NCI-H187 treated with DMSO at 0.1 percent for 48 hours (cell line): ENCODE measurements around the gene TNIP2.
"Not testable (repeated sequence)": the region's sequence is repeated elsewhere in the genome, so short reads cannot be mapped to it uniquely, and the experiment has no call there.

Experiments used
- DNase-seq: peaks from one replicate; lab custom pipeline; 2025; lab: John Stamatoyannopoulos, UW

Gene TNIP2

DNA sequence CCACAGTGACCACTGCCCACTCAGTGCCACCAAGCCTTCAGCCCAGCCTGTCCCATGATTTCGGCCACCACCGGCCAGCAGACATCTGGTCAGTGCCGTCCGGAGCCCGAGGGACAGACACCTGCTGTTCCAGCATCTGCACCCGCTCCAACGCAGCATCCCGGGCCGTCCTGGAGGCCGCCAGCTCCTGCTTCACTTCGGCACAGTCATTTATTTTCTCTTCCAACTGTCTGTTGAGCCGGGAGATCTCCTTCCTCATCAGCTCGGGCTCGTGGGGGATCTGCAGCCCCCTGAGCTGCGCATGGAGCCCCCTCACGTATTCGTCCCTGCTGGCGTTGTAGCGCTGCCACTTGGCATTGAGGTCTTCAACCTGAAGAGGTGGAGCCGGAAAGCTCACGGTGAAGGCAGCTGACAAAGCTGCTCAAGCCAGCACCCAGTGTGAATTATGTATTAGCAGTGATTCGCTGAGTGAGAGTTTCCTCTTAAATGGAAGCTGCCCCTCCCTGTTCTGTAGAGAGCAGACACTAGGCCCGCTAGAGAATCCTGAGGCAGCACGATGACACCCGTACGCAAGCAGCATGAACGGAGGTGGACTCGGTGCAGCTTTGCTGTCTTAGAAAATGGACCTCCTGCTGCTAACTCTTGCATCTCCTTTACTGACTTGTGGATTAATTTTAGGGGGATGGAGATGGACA, 11.4 kb downstream of the TNIP2 start:
- no peak for DNase-seq

DNA sequence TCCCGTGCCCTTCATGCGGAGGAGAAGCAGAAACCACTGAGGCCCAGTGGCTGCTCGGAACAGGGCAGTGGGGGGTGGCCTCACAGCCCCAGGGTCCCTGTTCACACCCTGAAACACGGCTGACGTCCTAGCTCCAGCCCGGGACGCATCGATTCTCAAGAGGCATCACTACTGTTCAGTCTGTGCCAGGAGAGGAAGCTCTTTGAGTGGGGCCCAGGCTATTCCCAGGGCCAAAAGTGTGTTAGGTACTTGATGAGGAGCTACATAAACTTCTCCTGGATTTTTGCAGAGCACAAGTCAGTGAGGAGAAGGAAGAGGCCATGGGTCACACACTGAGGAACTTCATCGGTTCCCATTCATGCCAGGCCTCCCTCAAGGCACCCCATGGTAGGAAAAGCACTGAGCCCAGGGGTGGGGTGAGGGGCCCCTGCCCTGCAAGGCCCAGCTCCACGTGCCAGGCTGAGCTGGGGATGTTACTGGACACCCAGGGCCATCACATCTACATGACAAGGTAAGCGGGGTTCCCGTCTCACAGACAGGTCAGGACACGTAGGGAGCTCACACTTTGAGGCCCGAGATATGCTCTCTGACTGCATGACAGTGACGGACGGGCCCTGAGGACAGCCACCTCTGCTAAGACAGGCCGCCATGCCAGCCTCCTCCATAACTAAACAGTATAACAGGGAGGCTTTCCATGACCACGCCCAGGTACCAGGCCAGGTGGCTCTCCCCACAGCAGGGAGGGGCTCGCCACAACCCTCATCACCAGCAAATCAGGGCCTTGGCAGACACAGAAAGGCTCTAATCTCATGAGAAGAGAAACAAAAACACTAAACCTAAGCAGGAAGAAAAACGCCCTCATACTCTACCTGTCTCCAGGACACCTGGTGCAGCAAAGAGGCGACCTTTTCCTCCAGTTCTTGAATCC, 12.4 kb downstream of the TNIP2 start:
- peak; percentile 71 for DNase-seq

DNA sequence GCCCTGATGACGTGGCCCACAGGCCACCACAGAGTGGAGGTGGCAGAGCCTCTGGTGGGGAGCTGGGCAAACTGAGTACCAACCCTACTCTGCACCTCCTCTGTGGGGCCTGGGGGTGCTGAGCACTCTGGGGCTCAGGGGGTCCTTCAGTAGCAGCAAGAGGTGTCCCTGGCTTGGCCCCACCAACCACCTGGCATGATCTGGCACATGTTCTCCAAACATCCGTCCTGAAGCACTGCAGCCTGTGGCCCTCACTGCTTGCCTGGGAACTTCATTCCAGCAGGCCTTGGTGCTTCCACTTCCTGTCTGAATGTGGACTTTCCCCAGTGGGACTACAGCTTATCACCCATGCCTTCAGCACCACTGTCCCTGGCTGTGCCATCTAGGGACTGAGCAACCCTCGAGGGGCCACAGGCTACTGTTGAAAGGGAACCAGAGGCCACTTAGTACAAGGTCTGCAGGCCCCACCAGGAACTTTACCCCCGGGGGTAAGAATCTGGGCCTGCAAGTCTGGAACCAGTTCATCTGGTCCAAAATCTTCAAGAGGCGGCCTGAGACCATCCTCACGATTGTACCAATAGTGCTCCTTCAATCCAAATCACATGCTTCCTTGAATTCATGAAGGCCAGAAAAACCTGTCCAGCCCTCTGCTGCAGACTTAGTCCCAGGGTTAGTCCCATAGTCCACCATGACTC, 13.2 kb downstream of the TNIP2 start:
- DNase-seq: no peak

DNA sequence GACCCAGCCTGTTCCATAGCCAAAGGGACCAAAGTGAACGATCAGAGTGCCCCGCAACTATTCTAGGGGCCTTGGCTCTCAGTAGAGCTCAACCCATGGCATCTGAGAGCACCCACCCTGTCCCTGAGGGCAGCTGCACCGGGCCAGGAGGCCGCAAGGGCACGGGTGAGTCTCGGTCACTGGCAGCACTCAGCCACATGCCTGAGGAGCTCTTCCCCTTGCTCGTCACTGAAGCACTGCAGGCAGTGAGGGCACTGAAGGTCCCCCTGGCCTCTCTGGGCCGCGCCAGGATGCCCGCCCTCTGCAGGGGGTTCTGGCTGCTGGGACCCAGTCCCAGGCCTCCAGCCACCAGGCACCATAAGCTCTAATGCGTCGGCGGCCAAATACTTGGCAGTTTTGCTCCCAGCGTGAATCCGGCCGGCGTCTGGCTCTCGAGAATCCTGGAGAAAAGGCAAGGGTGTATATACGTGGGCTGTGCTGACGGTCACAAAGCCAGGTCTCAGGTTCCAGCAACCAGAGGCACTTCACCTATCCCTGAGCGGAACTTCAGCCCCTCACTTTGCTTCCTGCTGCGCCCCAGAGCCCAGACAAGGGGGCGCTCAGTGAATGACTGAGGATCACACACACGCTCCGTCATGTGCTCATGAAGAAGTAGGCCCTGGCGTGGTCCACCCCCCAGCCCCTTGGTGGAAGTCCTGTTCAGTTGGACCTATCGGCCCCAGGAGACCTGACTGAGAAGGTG, 13.9 kb downstream of the TNIP2 start:
- DNase-seq: no peak

DNA sequence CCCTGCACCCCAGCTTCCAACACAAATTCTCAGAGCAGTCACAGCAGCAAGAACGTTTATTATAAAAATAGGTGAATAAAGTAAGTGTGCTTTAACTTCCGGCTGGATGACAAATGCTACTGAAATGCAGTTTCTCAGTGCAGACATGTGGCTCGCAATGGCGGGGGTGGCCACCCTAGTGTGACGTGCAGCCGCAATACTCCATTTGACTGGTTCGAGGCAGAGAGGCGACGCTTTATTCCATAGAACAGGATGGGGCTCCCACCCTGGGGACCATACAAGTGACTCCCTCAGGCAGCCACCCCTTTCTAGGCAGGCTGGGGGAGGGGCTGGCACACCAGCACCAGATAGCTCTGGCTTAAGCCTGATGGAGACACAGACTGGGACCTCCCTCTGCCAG, 14.5 kb downstream of the TNIP2 start:
- DNase-seq: no peak

DNA sequence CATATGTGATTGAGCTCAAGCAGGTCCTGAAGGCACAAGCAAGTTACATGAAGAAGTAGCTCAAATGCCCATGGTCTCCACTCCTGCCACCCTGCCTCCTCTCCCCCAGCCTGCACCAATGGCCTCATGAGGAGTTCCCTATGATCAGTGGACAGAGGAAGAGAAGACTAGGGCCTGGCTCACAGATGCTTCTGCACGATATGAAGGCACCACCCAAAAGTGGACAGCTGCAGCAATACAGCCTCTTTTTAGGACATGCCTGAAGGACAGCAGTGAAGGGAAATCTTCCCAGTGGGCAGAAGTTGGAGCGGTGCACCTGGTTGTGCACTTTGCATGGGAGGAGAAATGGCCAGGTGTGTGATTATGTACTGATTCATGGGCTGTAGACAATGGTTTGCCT, 17.8 kb downstream of the TNIP2 start:
- DNase-seq: not testable (repeated sequence)

DNA sequence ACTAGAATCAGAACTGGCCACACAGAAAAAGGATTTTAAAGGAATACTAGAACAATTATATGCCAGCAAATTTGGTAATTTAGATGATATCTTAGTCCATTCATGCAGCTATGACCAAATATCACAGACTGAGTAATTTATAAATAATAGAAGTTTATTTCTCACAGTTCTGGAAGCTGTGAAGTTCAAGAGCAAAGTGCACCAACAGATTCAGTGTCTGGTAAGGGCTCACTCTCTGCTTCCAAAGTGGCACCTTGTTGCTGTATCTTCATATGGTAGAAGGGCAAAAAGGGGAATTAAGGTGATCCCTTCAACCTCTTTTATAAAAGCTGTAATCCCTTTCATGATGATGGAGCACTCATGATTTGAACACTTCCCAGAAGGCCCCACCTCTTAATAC, 20.3 kb downstream of the TNIP2 start:
- DNase-seq: no peak

DNA sequence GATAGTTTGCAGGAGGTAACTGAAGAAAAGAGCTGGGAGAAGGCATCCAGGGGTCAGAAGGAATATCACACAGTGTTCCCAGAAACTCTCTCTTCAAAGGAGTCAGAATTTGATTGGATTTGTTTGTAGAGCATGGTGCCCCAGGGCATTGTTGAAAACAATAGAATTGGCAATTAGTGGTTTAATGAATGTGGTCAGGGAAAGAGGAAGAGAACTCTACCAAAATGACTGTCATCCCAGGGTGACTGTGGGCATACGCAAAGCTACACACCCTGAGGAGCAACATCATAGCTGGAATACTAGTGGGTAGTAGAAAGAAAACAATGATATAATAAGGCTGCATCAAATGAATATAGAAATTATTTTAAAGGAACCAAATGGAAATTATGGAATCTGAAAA, 21.5 kb downstream of the TNIP2 start:
- DNase-seq: no peak

DNA sequence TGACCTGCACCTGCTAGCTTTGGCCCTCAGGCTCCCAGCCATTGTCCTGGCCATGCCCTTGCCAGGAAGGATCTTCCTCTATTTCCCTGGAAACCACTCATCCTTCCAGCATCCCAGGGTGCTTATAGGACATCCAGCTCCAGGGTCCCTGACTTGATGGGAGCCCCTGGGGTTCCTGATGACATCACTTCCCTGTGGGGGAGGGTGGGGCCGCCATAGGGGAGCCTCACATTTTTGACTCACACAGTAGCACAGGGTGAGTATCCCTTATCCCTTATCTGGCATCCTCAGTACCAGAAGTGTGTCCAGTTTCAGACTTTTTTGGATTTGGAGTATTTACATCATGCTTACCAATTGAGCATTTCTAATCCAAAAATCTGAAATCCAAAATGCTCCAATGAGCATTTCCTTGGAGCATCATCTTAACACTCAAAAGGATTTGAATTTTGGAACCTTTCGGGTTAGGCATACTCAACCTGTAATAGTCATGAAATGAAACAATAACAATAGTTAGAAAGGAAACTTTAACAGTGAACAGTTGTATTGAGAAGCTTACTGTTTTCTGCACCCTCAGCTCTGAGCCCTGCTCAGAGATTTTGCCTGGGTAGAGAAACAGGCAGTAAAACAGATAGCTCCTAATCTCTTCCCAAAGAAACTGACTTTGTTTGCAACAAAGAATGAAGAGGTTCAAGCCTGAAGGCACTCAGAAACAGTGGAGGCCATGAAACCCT, 22.1 kb downstream of the TNIP2 start:
- DNase-seq: no peak

DNA sequence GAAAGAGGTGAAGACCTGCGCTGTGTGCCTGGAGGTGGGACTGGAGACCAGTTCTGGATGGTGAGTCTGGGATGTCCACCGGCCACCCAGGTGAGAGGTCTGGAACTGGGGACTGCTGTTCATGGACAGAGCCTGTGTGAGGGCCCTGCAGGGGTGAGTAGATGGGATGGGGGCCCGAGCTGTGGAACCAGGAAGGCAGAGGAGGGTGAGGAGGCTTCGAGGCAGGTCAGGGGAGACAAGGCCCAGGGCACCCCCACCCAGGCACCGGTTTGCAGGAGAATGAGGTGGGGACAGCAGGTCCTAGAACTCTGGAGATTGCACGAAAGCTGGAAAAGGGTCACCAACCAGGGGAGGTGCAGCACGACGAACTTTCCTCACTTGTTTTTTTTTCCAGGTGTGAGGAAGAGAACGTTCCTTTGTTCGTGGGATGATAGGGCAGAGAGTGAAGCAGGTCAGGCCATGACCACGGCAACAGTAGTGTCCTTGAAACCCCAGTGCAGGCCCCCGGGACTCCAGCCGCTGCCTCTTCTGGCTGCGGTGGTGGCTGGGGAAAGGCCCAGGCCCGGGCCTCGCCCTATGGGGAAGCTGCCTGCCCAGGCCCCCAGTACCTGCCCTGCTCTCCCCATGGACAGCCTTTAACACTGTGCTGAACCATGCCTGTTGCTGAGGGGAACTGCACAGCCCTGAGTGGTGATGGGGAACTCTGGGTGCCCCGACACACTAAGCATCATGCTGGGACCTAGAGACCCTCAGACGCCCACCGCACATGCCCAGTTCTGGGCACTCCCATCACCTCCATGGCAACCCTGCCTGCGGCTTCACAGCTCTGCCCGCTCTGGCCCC, 22.9 kb downstream of the TNIP2 start:
- DNase-seq: no peak

DNA sequence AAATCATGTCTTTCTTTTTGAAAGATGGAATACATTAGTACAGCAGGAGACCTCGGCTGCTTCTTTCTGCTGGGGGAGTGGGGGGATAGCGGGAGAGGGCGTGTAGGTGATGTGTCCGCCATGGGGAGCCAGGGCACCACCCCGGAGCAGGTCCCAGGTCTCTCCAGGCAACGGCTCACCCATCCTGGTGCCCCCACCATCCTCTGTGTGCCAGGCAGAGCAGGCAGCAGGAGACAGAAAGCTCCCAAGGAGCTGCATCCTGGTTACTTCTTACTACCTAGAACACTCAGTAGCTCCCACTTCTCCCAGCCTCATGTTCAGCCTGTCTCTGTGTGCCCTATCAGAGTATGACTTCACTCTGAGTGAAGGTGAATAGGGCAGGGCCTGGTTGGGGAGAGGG, 23.6 kb downstream of the TNIP2 start:
- DNase-seq: no peak

DNA sequence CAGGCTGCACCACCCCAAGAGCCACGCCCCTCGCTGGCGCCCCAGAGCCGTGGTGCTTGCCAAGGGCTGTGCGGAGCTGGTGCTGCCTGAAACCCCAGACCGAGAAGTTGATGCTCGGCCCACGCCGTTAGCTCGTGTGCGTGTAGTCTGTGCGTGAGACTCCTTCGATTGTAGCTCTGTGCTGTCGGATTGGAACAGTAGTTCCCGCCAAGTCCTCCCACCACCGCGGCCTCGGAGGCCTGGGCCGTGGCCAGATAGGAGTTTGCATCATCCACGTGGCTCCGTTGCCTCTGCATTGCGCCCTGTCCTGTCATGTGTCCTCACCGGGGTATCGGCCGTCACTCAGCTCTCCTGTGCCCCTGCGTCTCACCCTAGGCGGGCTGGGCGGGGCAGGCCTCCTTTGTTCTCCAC, 24.2 kb downstream of the TNIP2 start:
- no peak for DNase-seq

DNA sequence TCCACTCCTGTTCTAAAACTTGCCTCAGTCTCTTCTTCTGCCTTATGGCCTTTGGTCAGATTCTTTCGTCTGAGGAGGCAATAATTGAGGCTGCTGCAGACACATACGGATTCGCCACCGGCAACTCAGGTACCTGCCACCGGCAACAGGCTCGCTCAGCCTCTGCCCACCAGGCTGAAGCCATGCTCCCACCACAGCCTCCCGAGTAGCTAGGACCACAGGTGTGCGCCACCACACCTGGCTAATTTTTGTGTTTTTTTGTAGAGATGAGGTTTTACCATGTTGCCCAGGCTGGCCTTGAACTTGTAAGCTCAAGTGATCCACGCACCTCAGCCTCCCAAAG, 26.6 kb downstream of the TNIP2 start:
- no peak for DNase-seq

DNA sequence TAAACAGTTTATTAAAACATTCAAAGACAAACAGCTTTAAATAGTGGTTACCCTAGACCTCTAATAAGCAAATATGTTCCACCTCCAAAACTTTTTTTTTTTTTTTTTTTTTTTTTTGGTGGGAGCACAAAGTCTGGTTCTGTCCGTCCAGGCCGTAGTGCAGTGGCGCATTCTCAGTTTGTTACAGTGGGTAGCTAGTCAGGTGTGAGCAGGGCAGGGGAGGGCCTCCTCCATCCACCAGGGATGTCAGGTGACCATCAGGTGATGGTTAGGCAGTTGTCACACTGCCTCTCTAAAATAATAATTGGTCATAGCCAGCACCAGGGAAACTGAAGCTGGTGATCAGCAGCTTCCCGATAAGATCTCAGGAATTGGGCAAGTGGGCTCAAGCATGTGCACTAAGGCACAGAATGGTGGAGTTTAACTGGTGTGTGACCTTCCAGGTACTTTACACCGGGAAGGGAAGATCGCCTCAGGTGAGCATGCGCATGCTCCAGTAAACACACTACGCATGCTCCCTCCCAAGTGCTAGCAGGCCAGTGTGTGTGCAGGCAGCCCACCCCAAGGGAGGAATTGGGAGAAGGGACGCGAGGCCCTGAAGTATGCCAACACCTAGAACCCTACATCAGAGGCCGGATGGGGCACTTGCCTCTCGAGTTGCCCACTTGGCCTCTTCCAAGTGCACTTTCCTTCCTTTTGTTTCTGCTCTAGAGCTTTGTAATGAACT, 27.2 kb downstream of the TNIP2 start:
- no peak for DNase-seq

DNA sequence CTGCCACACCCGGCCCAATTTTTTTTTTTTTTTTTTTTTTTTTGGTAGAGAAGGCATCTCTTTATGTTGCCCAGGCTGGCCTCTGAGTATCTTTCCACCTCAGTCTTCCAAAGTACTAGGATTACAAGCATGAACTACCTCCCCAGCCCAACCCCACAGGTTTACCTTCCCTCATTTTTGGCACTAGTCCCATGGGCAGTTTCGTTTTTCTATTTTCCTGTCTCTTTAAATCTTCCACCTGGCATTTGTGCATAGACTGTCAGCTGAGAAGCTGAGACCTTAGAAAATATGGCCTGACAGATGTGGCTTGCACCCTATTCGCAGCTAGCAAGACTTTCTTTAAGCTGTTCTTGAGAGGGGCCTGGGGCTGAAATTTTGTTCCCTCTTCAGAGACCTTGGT, 27.9 kb downstream of the TNIP2 start:
- no peak for DNase-seq

DNA sequence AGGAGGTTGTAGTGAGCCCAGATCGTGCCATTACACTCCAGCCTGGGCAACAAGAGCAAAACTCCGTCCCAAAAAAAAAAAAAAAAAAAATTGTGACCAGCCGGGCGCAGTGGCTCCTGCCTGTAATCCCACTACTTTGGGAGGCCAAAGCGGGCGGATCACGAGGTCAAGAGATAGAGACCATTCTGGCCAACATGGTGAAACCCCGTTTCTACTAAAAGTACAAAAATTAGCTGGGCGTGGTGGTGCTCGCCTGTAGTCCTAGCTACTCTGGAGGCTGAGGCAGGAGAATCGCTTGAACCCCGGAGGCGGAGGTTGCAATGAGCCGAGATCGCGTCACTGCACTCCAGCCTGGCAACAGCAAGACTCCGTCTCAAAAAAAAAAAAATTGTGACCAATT, 29.3 kb downstream of the TNIP2 start:
- not testable (repeated sequence) for DNase-seq

DNA sequence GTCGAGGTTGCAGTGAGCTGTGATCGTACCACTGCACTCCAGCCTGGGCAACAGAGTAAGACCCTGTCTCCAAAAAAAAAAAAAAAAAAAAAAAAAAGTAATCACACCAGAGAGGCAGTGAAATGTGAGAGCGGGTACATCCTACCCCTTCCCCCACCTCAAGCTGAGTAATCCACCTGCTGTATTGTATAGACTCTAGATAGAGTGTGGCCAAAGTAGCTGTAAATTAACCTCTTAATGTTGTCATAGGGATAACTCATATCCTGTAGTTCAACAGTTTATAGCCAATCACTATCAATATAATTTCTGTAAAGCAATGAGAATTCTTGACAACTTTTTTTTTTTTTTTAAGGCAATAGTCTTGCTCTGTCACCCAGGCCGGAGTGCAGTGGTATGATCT, 30.8 kb downstream of the TNIP2 start:
- no peak for DNase-seq

DNA sequence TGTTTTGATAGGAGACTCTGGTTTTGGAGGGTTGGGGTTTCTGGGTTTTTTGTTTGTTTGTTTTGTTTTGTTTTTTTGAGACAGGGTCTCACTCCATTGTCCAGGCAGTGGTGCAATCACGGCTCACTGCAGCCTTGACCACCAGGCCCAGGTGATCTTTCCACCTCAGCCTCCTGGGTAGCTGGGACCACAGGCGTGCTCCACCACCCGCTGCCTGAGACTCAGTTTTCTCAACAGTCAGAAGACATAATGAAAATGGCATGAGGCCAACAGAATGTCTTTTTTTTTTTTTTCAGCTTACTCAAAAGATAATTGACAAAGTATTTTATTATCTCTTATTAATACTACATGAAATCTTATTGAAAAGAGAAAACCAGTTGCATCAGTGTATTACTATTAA, 32.4 kb downstream of the TNIP2 start:
- DNase-seq: no peak

DNA sequence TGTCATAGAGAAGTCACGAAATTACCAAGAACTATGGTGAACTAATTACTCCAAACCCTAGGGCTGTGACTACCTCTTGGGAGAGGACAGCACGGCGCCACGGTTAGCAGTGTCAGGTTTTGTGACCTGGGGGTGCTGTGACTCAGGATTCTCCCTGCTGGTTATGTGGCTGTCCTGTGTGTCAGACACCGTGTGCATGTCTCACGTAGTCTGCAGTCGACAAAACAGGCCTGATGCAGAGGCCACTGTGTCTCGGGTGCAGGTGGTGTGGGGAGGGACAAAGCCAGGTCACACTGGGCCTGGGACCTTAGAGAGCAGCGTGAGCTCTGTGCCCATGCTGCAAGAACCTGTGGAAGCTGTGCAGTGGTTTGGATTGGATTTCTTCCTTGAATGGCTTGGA, 34.1 kb downstream of the TNIP2 start:
- DNase-seq: no peak

DNA sequence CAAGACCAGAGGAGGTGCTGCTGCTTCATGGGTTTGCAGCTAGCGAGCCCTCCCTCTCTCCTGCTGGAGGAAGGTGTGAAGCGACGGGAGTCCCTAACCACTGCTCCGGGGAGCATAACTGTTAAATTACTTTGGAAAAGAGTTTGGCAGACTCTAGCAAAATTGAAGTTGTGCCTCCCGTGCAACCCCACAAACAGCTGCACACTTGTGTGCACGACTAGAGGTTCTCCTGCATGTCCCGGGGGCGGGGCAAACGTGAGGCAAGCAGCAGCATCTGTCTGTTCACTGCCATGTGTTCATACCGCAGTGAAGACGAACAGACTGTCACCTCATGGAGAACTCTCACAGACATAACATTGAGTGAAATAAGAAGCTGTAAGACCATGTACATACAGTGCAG, 34.5 kb downstream of the TNIP2 start:
- DNase-seq: no peak
